HPDE6-E6E7 (cell line): ENCODE measurements around the gene TESK1.
"Not testable (repeated sequence)": the region's sequence is repeated elsewhere in the genome, so short reads cannot be mapped to it uniquely, and the experiment has no call there.

ENCODE experiments used
- DNase-seq: peaks from one replicate; pipeline ENCODE4 v3.0.0; 2011; ENCODE audit warnings: missing footprints; ENCODE audit errors: extremely low spot score

TESK1 gene

DNA sequence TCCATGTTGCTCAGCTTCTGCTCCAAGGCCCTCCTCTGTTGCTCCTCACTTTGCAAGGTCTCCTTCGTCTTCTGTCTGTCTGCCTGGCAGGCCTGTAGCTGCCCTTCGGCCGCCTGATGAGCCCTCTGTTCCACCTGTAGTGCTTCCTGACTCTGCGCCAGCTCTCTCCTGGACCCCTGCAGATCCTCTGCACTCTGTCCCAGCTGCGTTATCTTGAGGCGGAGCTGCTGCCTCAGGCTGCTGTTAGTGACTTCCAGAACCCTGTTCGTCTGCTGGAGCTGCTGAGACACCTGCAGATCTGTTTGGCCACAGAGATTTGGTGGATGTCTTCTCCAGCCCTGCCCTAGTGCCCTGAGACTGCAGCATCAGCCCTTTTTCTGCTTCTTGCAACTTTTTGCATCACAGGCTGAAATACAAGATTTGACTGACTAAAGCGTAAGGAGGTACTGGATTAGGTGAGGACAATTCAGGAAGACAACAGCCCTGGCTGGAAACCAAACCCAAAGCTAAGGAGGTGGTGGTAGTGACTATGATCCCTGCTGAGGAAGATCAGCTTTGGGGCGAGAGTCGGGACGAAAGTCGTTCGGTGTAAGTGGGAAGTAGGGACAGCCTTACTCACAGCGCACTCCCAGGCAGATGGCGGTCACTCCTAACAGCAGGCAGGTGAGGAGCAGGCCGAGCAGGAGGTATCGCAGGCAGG is 11.1 kb downstream of the TESK1 start:
- DNase-seq = no peak

- peak; percentile 15 for DNase-seq
Measured at GRCh38 chr9:35616681-35617459, 11.8 kb downstream of the TESK1 start.

DNA sequence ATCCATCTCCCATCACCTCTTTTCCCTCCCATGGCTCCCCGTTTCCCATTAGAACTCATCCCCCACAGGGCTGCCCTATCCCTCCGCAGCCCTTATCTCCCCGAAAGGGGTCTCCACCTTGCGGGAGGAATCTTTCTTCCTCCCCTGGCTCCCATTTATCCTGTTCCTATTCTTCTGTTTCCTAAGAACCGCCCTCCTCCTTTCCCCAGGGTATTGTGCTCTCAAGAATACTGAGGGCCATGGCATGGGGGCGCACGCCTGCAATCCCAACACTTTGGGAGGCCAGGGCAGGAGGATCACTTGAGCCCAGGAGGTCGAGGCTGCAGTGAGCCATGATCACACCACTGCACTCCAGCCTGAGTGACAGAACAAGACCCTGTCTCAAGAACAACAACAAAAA is 12.5 kb downstream of the TESK1 start:
- DNase-seq = no peak

DNA sequence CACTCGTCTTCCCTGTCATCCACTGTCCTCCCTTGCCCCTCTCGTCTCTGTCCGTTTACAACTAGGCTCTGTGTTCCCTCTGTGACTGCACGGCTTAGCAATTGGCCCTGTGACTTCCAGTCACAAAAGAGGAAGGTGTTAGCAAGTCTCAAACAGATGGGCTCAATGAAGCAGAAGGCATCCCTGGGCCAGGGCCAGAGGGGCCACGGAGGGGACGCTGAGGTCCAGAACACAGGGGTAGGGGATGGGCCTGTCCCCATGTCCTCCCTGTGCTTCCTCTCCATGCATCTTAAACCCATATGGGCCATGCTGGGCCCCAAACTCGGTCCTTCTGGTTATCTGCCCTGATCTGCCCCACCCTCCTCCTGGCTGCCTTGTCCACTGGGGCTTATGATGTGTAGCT is 13.3 kb downstream of the TESK1 start, which contains the start of gene CD72:
CD72 (minus strand) TSS at position 89 of the 403 bp plus-strand sequence. CDS start 110 bp downstream, outside the sequence.
- DNase-seq = no peak

- DNase-seq = no peak
Measured at GRCh38 chr9:35618854-35619799, 14.1 kb downstream of the TESK1 start.

DNA sequence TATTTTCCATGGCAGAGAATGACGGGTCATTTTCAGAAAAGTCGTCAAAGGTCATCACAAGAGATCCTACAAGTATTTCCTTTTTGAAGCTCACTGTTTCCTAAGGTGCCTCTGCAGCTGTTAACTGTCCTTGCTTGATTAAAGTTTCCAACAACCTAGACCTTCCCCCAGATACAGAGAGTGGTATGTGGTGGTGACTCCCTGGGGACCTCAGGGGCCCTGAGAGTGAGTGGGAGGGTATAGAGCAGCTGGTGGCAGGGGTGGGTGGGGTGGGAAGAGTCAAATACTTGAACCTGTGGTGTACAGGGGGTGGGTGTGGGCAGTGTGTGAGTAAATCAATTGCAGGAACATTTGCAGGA is 14.7 kb downstream of the TESK1 start:
- DNase-seq = no peak

- DNase-seq = no peak
Measured at GRCh38 chr9:35627575-35627974, 22.5 kb downstream of the TESK1 start.

- DNase-seq = no peak
Measured at GRCh38 chr9:35628389-35628991, 23.4 kb downstream of the TESK1 start.

DNA sequence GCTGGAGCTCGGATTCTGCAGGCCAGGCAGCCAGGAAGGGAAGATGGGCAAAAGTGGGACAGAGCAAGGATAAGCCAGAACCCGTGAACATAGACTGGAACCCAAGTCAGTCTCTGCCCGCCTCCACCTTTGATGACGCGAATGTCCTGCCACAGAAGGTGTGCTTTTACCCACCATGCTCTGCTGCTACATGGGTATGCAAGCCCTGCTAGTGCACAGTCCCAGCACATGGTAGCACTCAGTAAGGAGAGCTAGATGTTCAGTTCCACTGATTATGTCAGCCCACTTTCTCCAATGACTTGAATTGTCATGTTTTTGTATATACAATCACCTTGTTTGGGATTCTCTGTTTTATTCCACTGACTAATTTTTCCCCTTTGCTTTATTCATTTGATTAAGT is 24.5 kb downstream of the TESK1 start:
- no peak for DNase-seq

DNA sequence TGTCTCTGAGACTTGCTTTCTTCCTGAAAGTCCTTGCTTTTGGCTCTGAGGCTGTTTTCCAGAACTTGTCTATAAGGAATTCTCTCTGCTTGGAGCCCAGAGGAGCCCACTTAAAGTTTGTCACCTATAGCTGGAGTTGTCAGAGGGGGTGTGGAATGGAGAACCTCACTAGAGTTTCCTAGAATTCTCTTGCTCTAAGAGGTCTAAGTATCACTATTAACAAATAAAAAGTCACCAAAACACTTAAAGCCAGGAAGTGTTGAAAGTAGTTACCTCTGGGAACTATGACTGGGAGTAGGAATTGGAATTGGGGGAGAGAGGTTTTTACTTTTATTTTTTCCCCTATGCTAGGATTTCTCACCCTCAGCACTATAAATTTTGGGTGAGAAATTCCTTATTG is 30.7 kb downstream of the TESK1 start:
- no peak for DNase-seq

DNA sequence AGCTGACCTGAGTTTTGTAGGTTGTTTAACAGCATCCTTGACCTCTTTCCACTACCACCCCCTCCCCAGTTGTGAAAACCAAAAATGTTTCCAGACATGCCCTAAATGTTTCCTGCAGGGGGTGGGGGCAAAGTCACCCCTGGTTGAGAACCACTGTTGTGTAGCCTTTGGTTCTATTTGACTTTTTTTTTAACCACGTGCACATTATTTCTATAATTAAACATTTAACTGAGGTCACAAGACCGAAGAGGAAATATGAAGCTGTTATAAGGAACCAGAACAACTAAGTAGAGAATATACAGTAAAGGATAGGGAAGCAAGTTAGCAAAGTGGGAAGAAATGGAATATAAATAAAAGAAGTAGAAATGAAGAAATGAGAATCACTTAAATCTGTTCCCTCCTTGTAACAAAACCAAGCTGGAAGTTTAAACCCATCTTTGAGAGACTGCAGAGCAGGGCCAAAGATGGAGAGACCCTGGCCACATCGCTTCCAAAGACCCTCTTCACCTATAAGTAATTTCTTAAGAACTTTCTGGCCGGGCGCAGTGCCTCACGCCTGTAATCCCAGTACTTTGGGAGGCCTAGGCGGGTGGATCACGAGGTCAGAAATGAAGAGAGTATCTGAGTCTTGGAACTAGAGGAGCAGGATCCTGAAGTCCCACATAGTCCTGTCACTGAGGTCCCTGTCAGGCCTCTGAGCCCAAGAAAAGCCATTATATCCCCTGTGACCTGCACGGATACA is 31.2 kb downstream of the TESK1 start:
- DNase-seq = no peak

DNA sequence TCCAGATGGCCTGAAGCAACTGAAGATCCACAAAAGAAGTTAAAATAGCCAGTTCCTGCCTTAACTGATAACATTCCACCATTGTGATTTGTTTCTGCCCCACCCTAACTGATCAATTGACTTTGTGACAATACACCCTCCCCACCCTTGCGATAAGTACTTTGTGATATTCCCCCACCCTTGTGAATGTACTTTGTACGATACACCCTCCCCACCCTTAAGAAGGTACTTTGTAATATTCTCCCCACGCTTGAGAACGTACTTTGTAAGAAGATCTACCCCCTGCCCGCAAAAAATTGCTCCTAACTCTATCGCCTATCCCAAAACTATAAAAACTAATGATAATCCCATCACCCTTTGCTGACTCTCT is 31.8 kb downstream of the TESK1 start:
- not testable (repeated sequence) for DNase-seq

GRCh38 chr9:35637427-35637955 is 32.4 kb downstream of the TESK1 start:
- not testable (repeated sequence) for DNase-seq

- not testable (repeated sequence) for DNase-seq
Measured at GRCh38 chr9:35638751-35639150, 33.7 kb downstream of the TESK1 start.

DNA sequence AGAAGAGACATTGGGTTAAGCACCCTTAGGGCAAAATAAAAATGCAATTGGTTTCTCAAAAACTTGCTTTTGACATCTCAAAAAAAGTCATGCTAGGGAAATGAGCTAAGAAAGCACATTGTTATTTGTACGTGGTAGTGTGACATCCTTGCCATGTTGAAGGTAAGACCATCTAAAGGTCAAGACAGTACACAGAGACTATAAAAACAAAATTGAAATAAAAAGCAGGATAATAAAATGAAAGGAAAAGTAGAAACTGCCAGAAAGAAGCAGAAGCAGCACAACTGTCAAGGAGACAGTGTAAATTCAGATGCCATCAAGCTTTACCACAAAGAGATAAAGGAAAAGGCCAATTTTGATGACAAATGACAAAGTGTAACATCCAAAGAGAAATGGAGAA is 34.2 kb downstream of the TESK1 start:
- DNase-seq = not testable (repeated sequence)

- no peak for DNase-seq
Measured at GRCh38 chr9:35639631-35640030, 34.6 kb downstream of the TESK1 start.

DNA sequence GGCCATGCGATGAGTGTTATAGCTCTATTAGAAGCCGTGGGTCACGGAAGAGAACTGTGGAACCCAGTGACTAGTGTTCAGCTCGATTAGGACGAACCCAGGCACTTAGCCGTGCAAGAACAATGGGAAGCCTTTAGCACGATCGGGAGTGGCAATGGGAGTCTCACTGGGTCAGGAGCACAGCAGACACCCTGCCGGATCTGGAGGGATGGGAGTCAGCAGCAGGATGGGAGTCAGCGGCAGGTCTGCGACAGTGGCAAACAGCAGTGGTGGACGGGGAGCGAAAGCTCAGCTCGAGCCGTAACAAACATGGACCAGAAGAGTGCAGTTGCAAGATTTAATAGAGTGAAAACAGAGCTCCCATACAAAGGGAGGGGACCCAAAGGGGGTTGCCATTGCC is 35.4 kb downstream of the TESK1 start:
- DNase-seq = not testable (repeated sequence)

DNA sequence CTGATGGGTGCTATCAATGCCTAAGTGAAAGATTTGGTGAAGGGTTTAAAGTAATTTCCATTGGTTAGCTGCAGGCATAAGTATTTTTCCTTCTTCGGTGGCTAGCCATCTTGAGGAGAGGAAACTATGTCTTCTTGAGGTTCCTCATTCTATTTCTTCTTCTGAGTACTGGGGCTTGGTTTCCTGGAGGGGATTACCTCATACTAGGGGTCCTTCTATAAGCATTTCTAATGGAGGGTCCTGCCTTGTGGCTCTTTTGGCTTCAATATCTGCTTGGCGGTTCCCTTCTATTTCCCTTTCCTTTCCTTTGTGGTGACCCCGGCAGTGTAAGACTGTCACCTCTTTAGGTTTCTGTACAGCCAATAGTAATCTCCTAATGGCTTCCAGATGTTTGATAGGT is 36.4 kb downstream of the TESK1 start:
- not testable (repeated sequence) for DNase-seq

GRCh38 chr9:35643046-35643445 is 38.0 kb downstream of the TESK1 start:
- no peak for DNase-seq

GRCh38 chr9:35645736-35646135 is 40.7 kb downstream of the TESK1 start:
- DNase-seq = not testable (repeated sequence)

DNA sequence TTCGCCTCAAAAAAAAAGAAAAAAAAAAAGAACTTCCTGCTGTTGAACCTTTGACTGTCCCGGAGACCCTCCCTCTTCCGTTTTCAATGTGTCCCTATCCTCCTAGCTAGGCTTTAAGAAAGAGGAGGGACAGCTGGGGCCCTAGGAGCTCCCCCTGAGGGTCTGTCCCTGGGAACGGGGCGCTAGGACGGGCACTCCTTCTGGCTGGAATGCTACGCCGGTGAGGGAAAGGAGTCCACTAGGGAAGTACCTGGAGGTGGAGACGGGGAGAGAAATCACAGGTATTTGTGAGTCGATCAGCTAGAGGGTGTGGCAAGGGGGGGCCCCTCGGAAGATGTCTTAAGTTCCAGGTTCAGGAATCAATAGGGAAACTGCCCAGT is 41.1 kb downstream of the TESK1 start:
- peak; percentile 91 for DNase-seq
